Measurements from ENCODE around the gene KCNK5. TPM values are rescaled to one million over a fixed set of nuclear protein-coding genes. Genes with fewer than 3 reads are reported as not detected.

KCNK5 gene
- total and polyA plus RNA-seq, 2 donors (not counting 3 experiments of a cell fraction or from before 2014, with no cell fraction given), result not detected

- BruUV-seq (replicated peaks), result no TSS peak
- Histone ChIP-seq H3K4me1 (ENCODE audit: control insufficient read depth, extremely low read depth, insufficient read depth, low read length) (no peaks in the 10 kb centered on the region), H4K20me1 (replicated peaks; ENCODE audit: control insufficient read depth, extremely low read depth, insufficient read depth, low read length) (no peaks in the 10 kb centered on the region), H3K27ac (ENCODE audit: insufficient read depth, low read depth, low read length) (no peak overlapping the region), H3K79me2 (ENCODE audit: control insufficient read depth, insufficient read depth, low read length) (no peaks in the 10 kb centered on the region), H2AFZ (ENCODE audit: low read depth, low read length) (no peak overlapping the region), H3K36me3 (ENCODE audit: control insufficient read depth in 2 of 2, extremely low read depth in 1 of 2, insufficient read depth in 2 of 2, low read length in 2 of 2) (no peaks in the 10 kb centered on the region), H3K9me1 (replicated peaks; ENCODE audit: control insufficient read depth, extremely low read depth, insufficient read depth, low read length) (no peaks in the 10 kb centered on the region), H3K27me3 (ENCODE audit: control insufficient read depth in 2 of 2, insufficient read depth in 2 of 2, low read length in 2 of 2) (peaks cover 13 to 23% of the 10 kb centered on the region in 2 experiments), H3K4me2 (ENCODE audit: insufficient read depth, low read length) (no peak overlapping the region), H3K4me3 (replicated peaks in 1 of 3; ENCODE audit: insufficient read depth in 1 of 3, low read depth in 1 of 3, low read length in 3 of 3) (no peak overlapping the region), H3K9ac (replicated peaks; ENCODE audit: extremely low read depth, insufficient read depth, low read length) (no peak overlapping the region), H3K9me3 (replicated peaks; ENCODE audit: control insufficient read depth, insufficient read depth, low read length) (no peaks in the 10 kb centered on the region)
- TF ChIP-seq EZH2 (IDR thresholded peaks at IDR 0.05; ENCODE audit: borderline replicate concordance, low read depth, low read length, severe bottlenecking) (no peak), FOS (IDR thresholded peaks at IDR 0.05; ENCODE audit: borderline replicate concordance, insufficient read depth, low read length) (no peak), GATA2 (IDR thresholded peaks at IDR 0.05; ENCODE audit: insufficient read depth, insufficient read length, low read depth, low read length) (no peak), POLR2AphosphoS5 (IDR thresholded peaks at IDR 0.05; ENCODE audit: insufficient read depth, low read depth, low read length) (no peak), MAX (IDR thresholded peaks at IDR 0.05; ENCODE audit: insufficient read depth, insufficient read length) (no peak), CTCF (IDR thresholded peaks at IDR 0.05; ENCODE audit: extremely low read depth in 1 of 2, insufficient read depth in 1 of 2, low read depth in 1 of 2, low read length in 2 of 2) (no peak), MYC (IDR thresholded peaks at IDR 0.05; ENCODE audit: low read depth, low read length) (no peak), POLR2A (IDR thresholded peaks at IDR 0.05; ENCODE audit: low read depth, low read length) (no peak), JUN (IDR thresholded peaks at IDR 0.05; ENCODE audit: borderline replicate concordance, insufficient read depth, insufficient read length, low read depth) (no peak)
- intact Hi-C loops (cut with micrococcal nuclease) (no loop called here), dilution Hi-C loops (cut with MboI; ENCODE audit: extremely low pct_ligation_motif_present, low sequenced_read_pairs) (no loop called here)
- ChIA-PET CTCF (no interaction called here), POLR2A (no interaction called here)
- no peak for FAIRE-seq
- DNase-seq (ENCODE audit: low read depth, low spot score), result no peak
Observed at GRCh38 chr6:39226639-39227329, 2.5 kb downstream of the KCNK5 start.
